ENCODE results near the gene COL5A1.
"Not testable (repeated sequence)": the region's sequence is repeated elsewhere in the genome, so short reads cannot be mapped to it uniquely, and the experiment has no call there.

COL5A1 gene

GRCh38 chr9:134679616-134680392 is 38.2 kb downstream of the COL5A1 start:
- no peak for DNase-seq

- no peak for DNase-seq
Observed at GRCh38 chr9:134680393-134681060, 38.9 kb downstream of the COL5A1 start.

DNA sequence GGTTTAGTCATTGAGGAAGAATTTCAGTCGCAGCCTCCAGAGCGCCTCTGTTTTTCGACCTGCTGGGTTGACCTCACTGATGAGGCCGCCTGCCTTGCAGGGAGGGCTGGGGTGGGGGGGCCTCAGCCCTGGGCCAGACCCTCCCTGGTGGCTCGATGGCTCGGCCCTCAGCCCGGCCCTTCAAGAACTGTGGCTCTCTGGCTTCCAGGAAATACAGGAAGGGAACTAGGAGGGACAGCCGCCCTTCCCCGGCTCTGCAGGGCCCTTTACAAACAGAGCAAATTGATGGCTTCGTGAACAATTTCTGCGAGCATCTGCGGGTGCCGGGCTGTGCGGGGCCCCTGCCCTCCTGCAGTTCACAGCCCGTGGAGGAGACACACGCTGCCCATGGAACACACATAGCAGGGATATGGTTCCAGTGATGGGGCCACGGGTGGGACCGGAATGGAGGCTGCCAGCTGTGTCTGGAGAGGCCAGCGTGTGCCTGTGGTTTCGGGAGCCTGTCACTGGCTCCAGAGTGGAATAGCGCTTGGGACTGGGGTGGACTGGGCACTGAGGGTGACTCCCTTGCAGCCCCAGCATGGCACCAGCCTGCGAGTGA is 39.6 kb downstream of the COL5A1 start:
- no peak for DNase-seq

DNA sequence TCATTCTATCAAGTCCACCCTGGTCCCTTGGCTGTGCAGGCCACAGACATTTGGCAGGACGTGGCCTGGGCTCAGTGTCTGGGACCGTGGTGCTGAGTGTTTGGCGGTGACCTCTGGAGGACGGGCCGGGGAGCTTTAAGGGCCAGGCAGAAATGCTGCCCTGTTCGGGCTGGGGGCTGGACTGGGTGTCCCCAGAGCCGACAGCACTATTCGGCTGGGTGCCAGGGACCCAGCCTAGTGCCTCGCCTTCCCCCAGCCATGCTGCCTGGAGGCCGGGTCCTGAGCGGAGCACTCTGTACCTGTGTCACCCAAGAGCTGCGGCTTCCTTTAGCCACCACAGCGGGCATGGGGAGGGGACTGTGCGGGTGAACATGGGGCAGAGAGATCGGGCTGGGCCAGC is 40.4 kb downstream of the COL5A1 start:
- DNase-seq: no peak

- no peak for DNase-seq
Observed at GRCh38 chr9:134682651-134683364, 41.2 kb downstream of the COL5A1 start.

DNA sequence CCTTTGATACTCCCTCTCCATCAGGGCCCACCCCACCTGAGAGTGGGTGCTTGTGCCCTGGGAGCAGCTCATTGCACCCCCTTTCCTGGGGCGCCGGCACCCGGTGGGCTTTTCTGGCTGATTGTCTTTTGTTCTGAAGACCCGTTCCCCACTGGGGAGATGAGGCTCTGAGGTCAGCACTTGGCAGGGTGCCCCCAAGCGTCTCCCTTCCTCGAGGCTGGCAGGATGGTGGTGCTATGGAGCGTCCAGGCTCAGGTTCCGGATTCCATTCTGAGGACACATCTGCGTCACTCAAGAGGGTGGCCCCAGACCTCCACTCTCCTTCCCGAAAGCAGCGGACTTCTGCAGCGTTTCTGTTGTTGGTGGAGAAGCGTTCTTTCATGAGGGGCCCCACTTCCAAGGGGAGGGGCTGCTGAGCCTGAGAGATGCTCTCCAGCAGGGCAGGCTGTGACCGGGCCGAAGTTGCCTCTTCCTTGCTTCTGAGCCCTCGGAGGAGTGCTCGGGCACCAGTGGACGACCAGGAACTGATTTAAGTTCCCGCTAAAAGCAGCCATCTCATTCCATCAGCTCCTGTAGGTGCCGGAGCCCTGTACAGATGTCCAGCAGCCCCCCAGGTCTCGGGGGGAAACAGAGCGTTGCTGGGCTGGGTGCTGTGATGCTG is 42.2 kb downstream of the COL5A1 start:
- no peak for DNase-seq

DNA sequence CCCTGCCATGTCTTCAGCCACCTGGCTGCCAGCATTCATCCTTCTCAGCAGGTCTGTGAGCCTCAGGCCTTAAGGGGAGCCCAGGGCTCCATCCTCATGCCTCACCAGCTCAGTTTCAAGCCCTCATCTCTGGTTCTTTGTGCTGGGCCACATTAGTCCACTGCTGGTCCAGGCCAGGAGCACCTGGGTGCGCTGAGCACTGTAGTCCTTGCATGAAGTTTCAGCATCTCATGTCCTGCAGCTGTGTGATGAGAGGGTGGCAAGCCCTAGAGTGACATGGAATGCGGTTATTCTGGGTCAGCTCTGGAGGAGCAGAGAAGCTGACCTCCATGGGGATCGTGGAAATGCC is 42.7 kb downstream of the COL5A1 start:
- DNase-seq: no peak

- DNase-seq: not testable (repeated sequence)
Observed at GRCh38 chr9:134684941-134685340, 43.3 kb downstream of the COL5A1 start.

- no peak for DNase-seq
Observed at GRCh38 chr9:134685784-134686183, 44.2 kb downstream of the COL5A1 start.

DNA sequence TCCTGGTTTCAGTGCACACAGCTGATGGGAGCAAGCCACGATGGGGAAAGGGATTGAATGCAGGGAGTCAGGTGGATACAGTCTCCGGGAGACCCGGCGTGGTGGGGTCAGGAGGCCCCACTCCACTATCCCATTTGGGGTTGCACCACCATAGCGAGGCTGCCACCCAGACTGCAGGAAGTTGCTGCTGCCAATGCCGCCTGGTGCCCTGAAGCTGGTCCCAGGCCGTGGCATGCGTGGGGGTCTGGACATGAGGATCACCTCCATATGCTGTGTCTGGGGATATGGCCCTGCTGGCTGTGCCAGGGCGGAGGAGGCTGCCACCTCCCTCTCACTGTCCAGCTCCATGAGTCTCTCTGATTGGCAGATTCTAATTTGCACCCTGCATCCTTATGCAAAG is 45.3 kb downstream of the COL5A1 start:
- DNase-seq: no peak

- DNase-seq: no peak
Observed at GRCh38 chr9:134687556-134687955, 46.0 kb downstream of the COL5A1 start.

GRCh38 chr9:134688231-134688630 is 46.6 kb downstream of the COL5A1 start:
- DNase-seq: no peak

GRCh38 chr9:134688661-134689320 is 47.2 kb downstream of the COL5A1 start:
- no peak for DNase-seq

DNA sequence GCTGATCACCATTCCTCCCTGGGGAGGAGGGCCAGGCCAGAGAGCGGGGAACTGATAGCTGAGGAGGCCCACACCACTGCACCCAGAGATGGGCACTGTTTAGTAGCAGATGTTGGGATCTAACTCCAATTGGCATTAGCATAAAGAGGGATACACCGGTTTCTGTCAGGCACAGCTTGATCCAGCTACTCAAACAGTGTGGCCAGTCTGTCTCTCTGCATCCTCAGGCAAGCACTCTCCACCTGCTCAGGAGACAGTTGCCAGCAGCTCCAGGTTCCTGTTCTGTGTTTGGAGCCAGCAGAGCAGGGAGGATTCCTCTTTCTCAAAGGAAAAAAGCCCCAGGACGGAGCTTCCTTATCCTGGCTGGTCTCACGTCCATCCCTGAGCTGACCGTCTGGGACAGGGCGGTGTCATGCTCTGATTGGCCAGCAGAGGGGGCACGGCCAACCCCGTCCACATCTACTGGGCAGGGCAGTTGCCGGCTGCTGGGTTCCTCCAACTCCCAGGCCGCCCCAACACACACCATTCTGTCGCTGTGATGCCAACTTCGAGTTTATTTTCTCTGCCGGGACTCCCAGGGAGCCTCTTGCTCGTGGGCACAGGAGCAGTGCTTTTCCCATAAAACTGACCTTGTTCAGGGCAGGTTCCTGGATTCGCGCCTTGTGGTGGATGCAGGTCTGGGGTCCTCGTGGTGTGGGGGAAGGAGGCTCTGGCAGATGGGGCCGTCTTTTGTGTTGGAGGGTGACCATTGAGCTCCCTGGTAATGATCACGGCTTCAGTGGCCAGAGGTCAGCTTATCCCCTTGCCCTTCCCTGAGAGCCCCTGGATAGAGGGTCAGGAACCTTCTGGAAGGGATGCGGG is 47.9 kb downstream of the COL5A1 start:
- DNase-seq: no peak

- DNase-seq: no peak
Observed at GRCh38 chr9:134690301-134690751, 48.7 kb downstream of the COL5A1 start.

GRCh38 chr9:134690946-134691694 is 49.5 kb downstream of the COL5A1 start:
- DNase-seq: no peak

DNA sequence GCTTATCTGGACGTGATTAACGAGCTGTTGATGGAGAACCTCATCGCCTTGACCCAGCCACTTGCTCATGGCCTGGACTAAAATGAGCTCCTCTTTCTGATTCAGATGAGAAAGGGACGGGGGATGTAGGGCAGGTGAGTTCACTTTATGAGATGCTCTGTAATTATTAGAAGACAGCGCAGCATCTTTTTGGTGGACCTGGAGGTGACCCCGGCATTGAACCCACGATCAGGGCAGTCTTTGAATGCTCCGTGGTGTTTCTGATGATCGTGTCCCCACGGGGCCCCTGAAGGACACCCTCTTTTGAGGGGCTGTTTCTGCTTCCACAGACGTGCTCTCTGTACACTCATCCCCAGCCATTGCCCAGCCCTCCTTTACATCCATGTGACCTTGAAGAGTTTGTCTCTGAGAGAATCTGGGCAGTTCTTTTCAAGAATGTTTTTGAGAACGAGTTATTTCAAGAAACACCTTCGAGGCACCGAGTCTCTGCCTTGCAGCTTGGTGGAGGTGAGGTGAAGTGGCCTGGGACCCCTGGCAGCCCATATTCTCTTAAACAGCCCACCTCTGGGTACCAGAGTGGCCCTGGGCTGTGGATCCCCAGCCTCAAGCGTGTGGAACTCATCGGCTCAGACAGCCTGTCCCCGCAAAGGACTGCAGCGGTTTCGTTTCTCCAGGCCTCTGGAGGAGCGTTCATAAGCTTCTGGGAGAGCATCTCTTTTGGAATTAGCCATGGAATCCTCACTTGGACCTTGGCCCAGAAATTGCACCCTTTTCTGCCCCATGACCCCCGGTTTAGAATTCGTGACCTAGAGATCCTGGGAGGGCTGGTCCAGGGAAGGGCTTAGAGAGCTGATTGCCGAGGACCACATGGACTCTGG is 50.3 kb downstream of the COL5A1 start:
- no peak for DNase-seq

DNA sequence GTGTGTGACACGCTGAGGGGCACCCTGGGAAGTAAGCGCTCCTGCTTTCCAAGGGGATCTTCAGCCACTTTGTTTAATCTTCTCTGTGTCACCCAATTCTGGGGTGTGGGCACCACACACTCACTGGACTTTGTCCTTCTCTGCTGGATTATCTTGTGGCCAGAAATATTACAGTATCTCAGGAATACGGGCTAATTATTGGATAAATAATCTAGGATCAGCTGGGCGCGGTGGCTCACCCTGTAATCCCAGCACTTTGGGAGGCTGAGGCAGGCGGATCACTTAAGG is 50.9 kb downstream of the COL5A1 start:
- no peak for DNase-seq

DNA sequence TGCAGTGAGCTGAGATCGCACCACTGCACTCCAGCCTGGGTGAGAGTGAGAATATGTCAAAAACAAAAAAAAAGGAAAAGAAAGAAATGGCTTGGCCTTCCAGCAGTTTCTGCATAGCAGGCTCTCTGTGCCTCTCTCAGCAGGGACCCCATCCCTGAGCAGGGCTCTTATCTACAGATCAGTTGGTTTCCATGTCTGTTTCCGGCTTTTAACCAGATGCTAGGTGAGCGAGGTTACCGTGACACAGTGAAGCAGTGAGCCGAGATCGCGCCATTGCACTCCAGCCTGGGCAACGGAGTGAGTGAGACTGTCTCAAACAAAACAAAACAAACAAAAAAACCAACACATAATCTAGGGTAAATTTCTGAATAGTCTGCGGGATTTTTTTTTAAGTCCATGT is 51.4 kb downstream of the COL5A1 start:
- DNase-seq: no peak
